Mesenchymal stem cell (in vitro differentiated cells and primary cell): ENCODE measurements around the gene ANKH.

ENCODE experiments used
- DNase-seq: peaks from one replicate; pipeline ENCODE4 v3.0.0-alpha.2; 2013
- H2AFZ ChIP-seq: one replicate; pipeline ENCODE4 v1.6.1; 2013; ENCODE audit warnings: low read depth, mild to moderate bottlenecking, control low read depth, inconsistent platforms, low read length, moderate library complexity
- H2AK5ac ChIP-seq: 2 replicates; pipeline ENCODE4 v1.6.1; 2013; ENCODE audit warnings: low read length, moderate library complexity, mild to moderate bottlenecking, inconsistent platforms; ENCODE audit not compliant: severe bottlenecking
- H2BK120ac ChIP-seq: one replicate; pipeline ENCODE4 v1.6.1; 2013; ENCODE audit warnings: low read depth, mild to moderate bottlenecking, inconsistent platforms, low read length, moderate library complexity
- H2BK12ac ChIP-seq, 2 experiments: one replicate each; pipeline ENCODE4 v1.6.1; 2013; ENCODE audit warnings: inconsistent platforms in 2 of 2, low read length in 2 of 2, mild to moderate bottlenecking in 2 of 2, moderate library complexity in 2 of 2, control low read depth in 1 of 2
- H2BK15ac ChIP-seq: one replicate; pipeline ENCODE4 v1.6.1; 2013; ENCODE audit warnings: mild to moderate bottlenecking, low read depth, inconsistent platforms; ENCODE audit not compliant: poor library complexity, severe bottlenecking
- H2BK5ac ChIP-seq: 2 replicates; pipeline ENCODE4 v1.6.1; 2013; ENCODE audit warnings: low read depth, mild to moderate bottlenecking, low read length, control low read depth, inconsistent platforms; ENCODE audit not compliant: poor library complexity, severe bottlenecking
- H3K14ac ChIP-seq, 2 experiments: one replicate each; pipeline ENCODE4 v1.6.1; 2013; ENCODE audit warnings: inconsistent platforms in 2 of 2, low read length in 2 of 2, control low read depth in 1 of 2, mild to moderate bottlenecking in 1 of 2, moderate library complexity in 1 of 2
- H3K18ac ChIP-seq, 2 experiments: one replicate each; pipeline ENCODE4 v1.6.1; 2013; ENCODE audit warnings: inconsistent platforms in 2 of 2, low read length in 2 of 2, control low read depth in 1 of 2, low read depth in 1 of 2, mild to moderate bottlenecking in 1 of 2
- H3K23ac ChIP-seq, 2 experiments: one replicate each; pipeline ENCODE4 v1.6.1; 2013; ENCODE audit warnings: inconsistent platforms in 2 of 2, low read length in 2 of 2, mild to moderate bottlenecking in 2 of 2, moderate library complexity in 2 of 2, control low read depth in 1 of 2
- H3K27ac ChIP-seq: 2 replicates; pipeline ENCODE4 v1.5.1; 2013; ENCODE audit warnings: mild to moderate bottlenecking, moderate library complexity, low read length, control low read depth, inconsistent platforms; ENCODE audit not compliant: poor library complexity, severe bottlenecking
- H3K27me3 ChIP-seq, 2 experiments: 2 replicates each; pipeline versions ENCODE4 v1.6.1 to v1.7.0; 2013; ENCODE audit warnings: low read length in 2 of 2, mild to moderate bottlenecking in 2 of 2, moderate library complexity in 2 of 2, control low read depth in 1 of 2, inconsistent platforms in 1 of 2; ENCODE audit not compliant: control insufficient read depth in 1 of 2, insufficient read depth in 1 of 2
- H3K36me3 ChIP-seq, 2 experiments: 2 replicates each; pipeline versions ENCODE4 v1.6.1 to v1.7.0; 2013; ENCODE audit warnings: low read length in 2 of 2, control low read depth in 1 of 2, inconsistent platforms in 1 of 2, low read depth in 1 of 2, mild to moderate bottlenecking in 1 of 2; ENCODE audit not compliant: insufficient read depth in 2 of 2, control insufficient read depth in 1 of 2
- H3K4ac ChIP-seq, 2 experiments: one replicate each; pipeline ENCODE4 v1.6.1; 2013; ENCODE audit warnings: inconsistent platforms in 2 of 2, low read length in 2 of 2, mild to moderate bottlenecking in 2 of 2, moderate library complexity in 2 of 2, control low read depth in 1 of 2, low read depth in 1 of 2
- H3K4me1 ChIP-seq: 2 replicates; pipeline ENCODE4 v1.6.1; 2013; ENCODE audit warnings: low read depth, low read length, control low read depth; ENCODE audit not compliant: control insufficient read depth, insufficient read depth
- H3K4me2 ChIP-seq: 2 replicates; pipeline ENCODE4 v1.6.1; 2013; ENCODE audit warnings: low read length, mild to moderate bottlenecking, inconsistent platforms; ENCODE audit not compliant: poor library complexity, severe bottlenecking
- H3K4me3 ChIP-seq, 2 experiments: 2 replicates each; pipeline versions ENCODE4 v1.5.1 to v1.7.0; 2013; ENCODE audit warnings: low read length in 2 of 2, mild to moderate bottlenecking in 2 of 2, control low read depth in 1 of 2, low read depth in 1 of 2; ENCODE audit not compliant: insufficient read depth in 1 of 2
- H3K79me1 ChIP-seq: replicated peaks from 2 replicates; pipeline ENCODE4 v1.6.1; 2013; ENCODE audit warnings: mild to moderate bottlenecking, control low read depth, low read length, inconsistent platforms; ENCODE audit not compliant: poor library complexity, severe bottlenecking
- H3K9ac ChIP-seq: 2 replicates; pipeline ENCODE4 v1.7.0; 2013; ENCODE audit warnings: mild to moderate bottlenecking, low read length, moderate library complexity
- H3K9me3 ChIP-seq: 2 replicates; pipeline ENCODE4 v1.7.0; 2013; ENCODE audit warnings: mild to moderate bottlenecking, low read length; ENCODE audit not compliant: control insufficient read depth
- H4K8ac ChIP-seq: one replicate; pipeline ENCODE4 v1.6.1; 2013; ENCODE audit warnings: inconsistent platforms, mild to moderate bottlenecking, low read length, moderate library complexity
- H4K91ac ChIP-seq: one replicate; pipeline ENCODE4 v1.6.1; 2013; ENCODE audit warnings: mild to moderate bottlenecking, low read length, inconsistent platforms
- WGBS: methylation state at CpG from one replicate; pipeline ENCODE4 v1.1.7; 2013; ENCODE audit warnings: mixed read lengths; 5-methylcytosine and 5-hydroxymethylcytosine counted together

Gene ANKH

DNA sequence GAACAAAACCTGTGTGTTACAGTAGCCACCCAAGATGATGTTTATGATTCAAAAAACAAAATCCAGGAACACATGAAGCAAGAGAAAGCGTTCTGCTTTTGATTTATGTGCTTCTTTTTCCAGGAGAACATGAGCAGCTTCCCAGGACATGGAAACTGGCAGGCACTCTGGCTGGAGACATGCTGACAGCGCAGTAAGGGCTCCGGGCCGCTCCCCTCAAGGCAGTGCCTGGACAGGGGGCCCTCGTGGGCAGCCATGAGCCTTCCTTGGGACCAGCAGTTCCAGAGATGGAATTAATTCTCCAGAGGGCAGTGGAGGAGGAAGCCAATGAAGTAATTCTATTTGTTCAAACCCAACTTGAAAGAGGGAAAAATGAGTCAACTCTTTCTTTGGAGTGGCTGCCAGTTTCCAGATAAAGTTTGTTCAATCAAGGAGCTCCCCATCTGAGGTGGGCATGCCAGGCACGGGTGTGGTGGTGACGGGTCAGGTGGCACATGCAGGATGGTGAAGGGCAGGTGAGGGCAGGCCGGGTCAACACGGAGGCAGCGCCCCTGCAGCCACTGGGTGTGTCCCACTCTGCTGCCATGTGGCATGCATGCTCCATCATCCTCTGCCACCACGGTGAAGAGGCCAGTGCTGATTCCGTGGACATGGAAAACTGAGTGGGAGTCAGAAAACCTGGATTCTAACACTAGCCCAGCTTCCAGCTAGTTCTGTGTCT, 123.2 kb downstream of the ANKH start:
- WGBS: 90% methylated on average over 12 of the region's 12 CpGs
- Histone ChIP-seq H3K4me2 (no peak overlapping the region), H3K23ac (no peak overlapping the region), H3K79me1 (no peaks in the 10 kb centered on the region), H3K4me3 (no peak overlapping the region), H3K27ac (no peak overlapping the region), H3K36me3 (peaks cover 5 to 90% of the 10 kb centered on the region in 2 experiments), H3K4ac (no peak overlapping the region), H2BK120ac (no peak overlapping the region), H4K8ac (peak overlapping the region; percentile 51), H3K27me3 (no peaks in the 10 kb centered on the region), H2BK12ac (no peak overlapping the region), H2BK5ac (no peak overlapping the region), H3K9ac (no peak overlapping the region), H2BK15ac (no peak overlapping the region), H3K4me1 (no peaks in the 10 kb centered on the region), H2AFZ (no peak overlapping the region), H2AK5ac (no peak overlapping the region), H3K18ac (no peak overlapping the region), H3K9me3 (no peaks in the 10 kb centered on the region), H3K14ac (no peak overlapping the region), H4K91ac (no peak overlapping the region)
- no peak for DNase-seq

DNA sequence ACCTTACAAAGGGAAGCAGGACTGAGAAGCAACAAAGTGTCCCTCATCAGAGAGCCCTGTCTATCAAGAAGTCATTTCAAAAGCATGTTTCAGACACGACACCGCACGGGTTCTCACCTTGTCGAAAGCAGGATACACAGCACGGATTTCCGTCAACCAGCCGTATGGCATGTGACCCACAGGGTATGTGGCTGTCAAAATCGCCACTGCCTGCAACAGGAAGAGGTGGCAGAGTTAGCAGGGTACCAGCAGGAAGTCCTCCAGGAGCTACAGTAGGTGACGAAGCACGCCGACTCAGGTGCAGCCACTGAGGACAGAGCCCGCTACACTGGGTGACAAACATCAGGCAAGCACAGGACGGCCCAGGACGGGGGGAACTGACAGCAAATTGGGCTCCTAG, 125.8 kb downstream of the ANKH start:
- H2BK15ac ChIP-seq: no peak overlapping the region
- no peaks in the 10 kb centered on the region for H3K27me3 ChIP-seq
- no peak overlapping the region for H3K9ac ChIP-seq
- no peak overlapping the region for H4K91ac ChIP-seq
- no peak overlapping the region for H3K23ac ChIP-seq
- no peak overlapping the region for H2AK5ac ChIP-seq
- H2BK5ac ChIP-seq: no peak overlapping the region
- WGBS: 90% methylated on average over 14 of the region's 14 CpGs
- no peak overlapping the region for H3K18ac ChIP-seq
- H3K4me2 ChIP-seq: no peak overlapping the region
- H2BK120ac ChIP-seq: no peak overlapping the region
- DNase-seq: no peak
- peaks cover 5 to 91% of the 10 kb centered on the region in 2 experiments for H3K36me3 ChIP-seq
- no peak overlapping the region for H2BK12ac ChIP-seq
- H3K4me3 ChIP-seq: no peak overlapping the region
- no peaks in the 10 kb centered on the region for H3K9me3 ChIP-seq
- no peak overlapping the region for H4K8ac ChIP-seq
- no peak overlapping the region for H3K4ac ChIP-seq
- H3K79me1 ChIP-seq: no peaks in the 10 kb centered on the region
- no peak overlapping the region for H3K14ac ChIP-seq
- no peaks in the 10 kb centered on the region for H3K4me1 ChIP-seq
- H2AFZ ChIP-seq: no peak overlapping the region
- H3K27ac ChIP-seq: no peak overlapping the region

DNA sequence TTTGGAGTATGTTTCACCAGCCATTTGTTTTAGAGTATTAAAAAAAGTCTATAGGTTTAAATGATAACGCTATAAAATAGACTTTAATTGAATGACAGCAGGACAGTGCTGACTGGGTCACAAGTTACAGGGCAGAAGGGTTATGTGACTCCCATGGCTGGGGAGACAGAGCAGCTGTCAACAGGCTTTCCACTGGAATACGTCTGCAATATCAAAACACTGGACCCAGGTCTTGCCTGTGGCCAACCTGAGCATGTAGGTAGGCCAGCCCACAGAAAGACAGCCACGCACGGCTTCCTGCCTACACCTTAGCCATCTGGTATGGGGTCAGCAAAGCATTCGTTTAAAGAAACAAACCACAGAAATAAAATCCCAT, 126.4 kb downstream of the ANKH start:
- no peak overlapping the region for H3K14ac ChIP-seq
- H3K9ac ChIP-seq: no peak overlapping the region
- no peak overlapping the region for H3K4ac ChIP-seq
- H3K4me3 ChIP-seq: no peak overlapping the region
- no peak overlapping the region for H4K91ac ChIP-seq
- no peak overlapping the region for H3K27ac ChIP-seq
- H3K27me3 ChIP-seq: no peaks in the 10 kb centered on the region
- no peaks in the 10 kb centered on the region for H3K4me1 ChIP-seq
- H2BK5ac ChIP-seq: no peak overlapping the region
- H2BK120ac ChIP-seq: no peak overlapping the region
- WGBS: 97% methylated on average over 5 of the region's 5 CpGs
- H2AFZ ChIP-seq: no peak overlapping the region
- no peak overlapping the region for H3K18ac ChIP-seq
- no peak overlapping the region for H2BK15ac ChIP-seq
- H2BK12ac ChIP-seq: no peak overlapping the region
- H3K36me3 ChIP-seq: peaks cover 5 to 91% of the 10 kb centered on the region in 2 experiments
- H4K8ac ChIP-seq: no peak overlapping the region
- H2AK5ac ChIP-seq: no peak overlapping the region
- H3K79me1 ChIP-seq: no peaks in the 10 kb centered on the region
- H3K23ac ChIP-seq: no peak overlapping the region
- H3K9me3 ChIP-seq: no peaks in the 10 kb centered on the region
- DNase-seq: no peak
- H3K4me2 ChIP-seq: no peak overlapping the region

DNA sequence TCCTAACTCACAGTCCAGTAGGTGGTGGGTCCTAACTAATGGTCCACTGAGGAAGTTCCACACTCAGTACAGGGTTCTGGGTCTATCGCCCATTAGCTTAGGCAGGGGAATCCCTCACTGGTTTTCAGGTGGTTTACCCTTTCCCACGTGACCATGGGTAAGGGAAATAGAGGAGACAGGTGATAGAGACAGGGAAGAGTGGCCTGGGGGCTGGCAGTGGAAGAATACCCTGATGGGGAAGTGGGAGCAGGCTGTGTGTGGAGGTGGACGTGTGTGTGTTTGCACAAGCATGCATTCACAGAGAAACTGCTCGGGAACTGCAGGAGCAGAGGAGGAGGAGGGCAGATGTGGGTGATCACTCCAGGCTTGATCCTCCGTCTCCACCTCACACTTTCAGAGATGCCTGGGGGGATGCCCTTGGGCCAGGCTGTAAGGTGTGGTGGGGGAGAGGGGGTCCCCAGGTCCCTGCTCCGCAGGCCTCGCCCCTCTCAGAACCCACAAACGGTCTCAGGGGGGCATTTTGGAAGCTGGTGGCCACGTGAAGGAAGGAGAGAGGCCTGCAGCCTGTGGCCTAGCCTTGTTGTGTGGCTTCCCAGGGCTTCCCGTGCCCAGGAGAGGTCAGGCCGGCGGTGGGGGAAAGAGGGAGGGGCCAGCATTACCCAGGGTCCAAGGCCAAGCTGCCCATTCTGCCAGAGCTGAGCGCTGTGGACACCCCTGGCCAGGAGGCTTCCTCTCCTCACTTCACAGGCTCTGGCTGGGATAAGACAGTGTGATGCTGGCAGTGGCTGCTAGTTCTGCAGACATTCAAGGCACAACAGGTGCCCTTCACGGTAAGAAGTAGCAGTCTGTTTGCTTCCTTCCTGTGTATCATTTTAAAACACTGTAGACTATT, 127.0 kb downstream of the ANKH start:
- Histone ChIP-seq H3K4me3 (no peak overlapping the region), H2AK5ac (no peak overlapping the region), H4K8ac (peak overlapping the region; percentile 7), H3K9me3 (no peaks in the 10 kb centered on the region), H4K91ac (no peak overlapping the region), H2BK120ac (no peak overlapping the region), H3K9ac (no peak overlapping the region), H3K27me3 (no peaks in the 10 kb centered on the region), H3K36me3 (peaks cover 5 to 88% of the 10 kb centered on the region in 2 experiments), H3K14ac (no peak overlapping the region), H2BK5ac (no peak overlapping the region), H3K4me2 (no peak overlapping the region), H2AFZ (no peak overlapping the region), H2BK15ac (no peak overlapping the region), H3K4ac (no peak overlapping the region), H3K23ac (no peak overlapping the region), H3K27ac (no peak overlapping the region), H3K79me1 (no peaks in the 10 kb centered on the region), H3K4me1 (peaks cover under 1% of the 10 kb centered on the region), H3K18ac (no peak overlapping the region), H2BK12ac (no peak overlapping the region)
- no peak for DNase-seq
- WGBS: 85% methylated on average over 12 of the region's 14 CpGs
